NB4 (cell line): ENCODE measurements around the gene FLNB.

Experiments
- POLR2A ChIP-seq: IDR thresholded peaks from 2 replicates; pipeline ENCODE4 v1.6.1; 2011; ENCODE audit warnings: mild to moderate bottlenecking; ENCODE audit not compliant: insufficient read length; ENCODE audit errors: extremely low read depth
- TF ChIP-seq, protein P1 (sequence below): IDR thresholded peaks from 2 replicates; pipeline ENCODE4 v1.6.1; 2011; ENCODE audit warnings: low read depth, low read length
- TF ChIP-seq, protein P2 (sequence below): IDR thresholded peaks from one replicate; pipeline ENCODE4 v1.5.1; 2012; ENCODE audit warnings: low read depth, low read length

DNA sequence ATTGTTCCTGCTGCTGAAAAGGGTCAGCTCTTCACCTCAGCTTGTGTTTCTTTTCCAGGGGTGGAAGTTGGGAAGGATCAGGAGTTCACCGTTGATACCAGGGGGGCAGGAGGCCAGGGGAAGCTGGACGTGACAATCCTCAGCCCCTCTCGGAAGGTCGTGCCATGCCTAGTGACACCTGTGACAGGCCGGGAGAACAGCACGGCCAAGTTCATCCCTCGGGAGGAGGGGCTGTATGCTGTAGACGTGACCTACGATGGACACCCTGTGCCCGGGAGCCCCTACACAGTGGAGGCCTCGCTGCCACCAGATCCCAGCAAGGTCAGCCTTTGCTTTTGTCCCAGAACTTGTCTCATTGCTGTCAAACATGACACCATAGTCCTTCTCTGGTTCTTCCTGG is 113.0 kb downstream of the FLNB start:
- TF ChIP-seq, protein P1, sequence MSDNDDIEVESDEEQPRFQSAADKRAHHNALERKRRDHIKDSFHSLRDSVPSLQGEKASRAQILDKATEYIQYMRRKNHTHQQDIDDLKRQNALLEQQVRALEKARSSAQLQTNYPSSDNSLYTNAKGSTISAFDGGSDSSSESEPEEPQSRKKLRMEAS, result no peak
- TF ChIP-seq, protein P2, sequence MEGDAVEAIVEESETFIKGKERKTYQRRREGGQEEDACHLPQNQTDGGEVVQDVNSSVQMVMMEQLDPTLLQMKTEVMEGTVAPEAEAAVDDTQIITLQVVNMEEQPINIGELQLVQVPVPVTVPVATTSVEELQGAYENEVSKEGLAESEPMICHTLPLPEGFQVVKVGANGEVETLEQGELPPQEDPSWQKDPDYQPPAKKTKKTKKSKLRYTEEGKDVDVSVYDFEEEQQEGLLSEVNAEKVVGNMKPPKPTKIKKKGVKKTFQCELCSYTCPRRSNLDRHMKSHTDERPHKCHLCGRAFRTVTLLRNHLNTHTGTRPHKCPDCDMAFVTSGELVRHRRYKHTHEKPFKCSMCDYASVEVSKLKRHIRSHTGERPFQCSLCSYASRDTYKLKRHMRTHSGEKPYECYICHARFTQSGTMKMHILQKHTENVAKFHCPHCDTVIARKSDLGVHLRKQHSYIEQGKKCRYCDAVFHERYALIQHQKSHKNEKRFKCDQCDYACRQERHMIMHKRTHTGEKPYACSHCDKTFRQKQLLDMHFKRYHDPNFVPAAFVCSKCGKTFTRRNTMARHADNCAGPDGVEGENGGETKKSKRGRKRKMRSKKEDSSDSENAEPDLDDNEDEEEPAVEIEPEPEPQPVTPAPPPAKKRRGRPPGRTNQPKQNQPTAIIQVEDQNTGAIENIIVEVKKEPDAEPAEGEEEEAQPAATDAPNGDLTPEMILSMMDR, result no peak
- no peak for TF ChIP-seq POLR2A
